ENCODE measurements around the gene KCNT2.

The KCNT2 gene

GRCh38 chr1:196433000-196433399 is 175.2 kb downstream of the KCNT2 start:
- no peak overlapping the region for H3K4me3 ChIP-seq (ENCODE audit: low read depth, low read length)
- CTCF ChIA-PET: no interaction called here
- no peak for TF ChIP-seq CTCF (IDR thresholded peaks at IDR 0.05; ENCODE audit: insufficient read depth, low read length, missing control alignments)
- POLR2A ChIA-PET: no interaction called here
- no peak for DNase-seq (ENCODE audit: low read depth, low spot score)

GRCh38 chr1:196427976-196428734 is 180.1 kb downstream of the KCNT2 start:
- ChIA-PET CTCF (interaction anchor here (1.3 kb wide), 1 partner anchor 16 kb away, joined by 3 read pairs; no protein-coding TSS in a partner anchor), POLR2A (no interaction called here)
- no peak for TF ChIP-seq CTCF (IDR thresholded peaks at IDR 0.05; ENCODE audit: insufficient read depth, low read length, missing control alignments)
- H3K4me3 ChIP-seq (ENCODE audit: low read depth, low read length): no peak overlapping the region
- DNase-seq (ENCODE audit: low read depth, low spot score): no peak

GRCh38 chr1:196425513-196425912 is 182.7 kb downstream of the KCNT2 start:
- CTCF ChIA-PET: no interaction called here
- POLR2A ChIA-PET: no interaction called here
- DNase-seq (ENCODE audit: low read depth, low spot score): no peak

GRCh38 chr1:196423612-196424011 is 184.6 kb downstream of the KCNT2 start:
- TF ChIP-seq CTCF (IDR thresholded peaks at IDR 0.05; ENCODE audit: insufficient read depth, low read length, missing control alignments): no peak
- no peak for DNase-seq (ENCODE audit: low read depth, low spot score)
- POLR2A ChIA-PET: no interaction called here
- H3K4me3 ChIP-seq (ENCODE audit: low read depth, low read length): no peak overlapping the region
- CTCF ChIA-PET: no interaction called here

More at GRCh38 chr1:196425513-196425912, 182.7 kb downstream of the KCNT2 start:
- H3K4me3 ChIP-seq (ENCODE audit: low read depth, low read length): no peak overlapping the region
- no peak for TF ChIP-seq CTCF (IDR thresholded peaks at IDR 0.05; ENCODE audit: insufficient read depth, low read length, missing control alignments)

GRCh38 chr1:196418772-196419171 is 189.5 kb downstream of the KCNT2 start:
- ChIA-PET POLR2A (no interaction called here), CTCF (no interaction called here)
- no peak overlapping the region for H3K4me3 ChIP-seq (ENCODE audit: low read depth, low read length)
- no peak for TF ChIP-seq CTCF (IDR thresholded peaks at IDR 0.05; ENCODE audit: insufficient read depth, low read length, missing control alignments)
- no peak for DNase-seq (ENCODE audit: low read depth, low spot score)

- no peak overlapping the region for H3K4me3 ChIP-seq (ENCODE audit: low read depth, low read length)
- no peak for DNase-seq (ENCODE audit: low read depth, low spot score)
- POLR2A ChIA-PET: no interaction called here
- TF ChIP-seq CTCF (IDR thresholded peaks at IDR 0.05; ENCODE audit: insufficient read depth, low read length, missing control alignments): no peak
- CTCF ChIA-PET: no interaction called here
These were observed 192.3 kb downstream of the KCNT2 start for GRCh38 chr1:196415978-196416377.
